ENCODE data around the gene KIF17.
"Not testable (repeated sequence)": the region's sequence is repeated elsewhere in the genome, so short reads cannot be mapped to it uniquely, and the experiment has no call there.

KIF17 gene

DNA sequence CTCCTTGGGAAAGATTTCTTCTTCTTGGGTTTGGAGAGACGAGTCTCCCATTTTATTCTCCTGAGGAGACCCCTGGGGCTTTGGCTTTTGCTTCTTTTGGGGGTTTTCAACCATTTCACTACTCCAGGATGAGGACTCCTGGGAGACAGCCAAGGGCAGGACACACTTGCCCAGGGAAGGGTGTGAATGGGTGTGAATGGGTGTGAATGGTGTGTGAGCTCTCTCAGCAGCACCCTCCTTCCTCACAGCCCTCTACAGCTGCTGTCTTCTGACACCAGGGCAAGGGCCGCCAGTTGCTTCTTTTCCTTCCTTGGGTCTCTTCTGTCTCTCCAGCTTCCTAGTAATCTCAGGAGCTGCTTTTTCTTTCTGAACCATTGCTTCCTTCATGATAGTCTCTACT, 24.2 kb downstream of the KIF17 start:
- no peak for DNase-seq (ENCODE audit: low read depth in 1 of 2, low spot score in 1 of 2)

DNA sequence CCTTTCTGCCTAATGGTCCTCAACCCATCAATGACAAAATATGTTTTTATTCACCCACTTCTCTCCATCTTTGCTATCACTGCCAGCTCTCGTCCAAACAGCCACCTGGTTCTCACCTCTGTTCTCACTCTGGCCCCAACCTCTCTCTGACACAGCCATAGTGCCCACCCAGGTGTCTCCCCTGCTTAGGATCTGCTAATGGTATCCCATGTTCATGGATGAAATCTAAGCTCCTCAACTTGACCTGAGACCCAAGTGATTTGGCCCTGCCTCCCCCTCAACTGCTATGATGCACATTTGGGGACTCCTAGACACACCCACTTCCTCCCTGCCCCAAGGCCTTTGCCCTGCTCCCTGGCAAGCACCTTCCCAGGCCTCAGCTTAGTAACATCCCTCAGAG, 25.9 kb downstream of the KIF17 start:
- no peak for DNase-seq (ENCODE audit: low read depth in 1 of 2, low spot score in 1 of 2)

DNA sequence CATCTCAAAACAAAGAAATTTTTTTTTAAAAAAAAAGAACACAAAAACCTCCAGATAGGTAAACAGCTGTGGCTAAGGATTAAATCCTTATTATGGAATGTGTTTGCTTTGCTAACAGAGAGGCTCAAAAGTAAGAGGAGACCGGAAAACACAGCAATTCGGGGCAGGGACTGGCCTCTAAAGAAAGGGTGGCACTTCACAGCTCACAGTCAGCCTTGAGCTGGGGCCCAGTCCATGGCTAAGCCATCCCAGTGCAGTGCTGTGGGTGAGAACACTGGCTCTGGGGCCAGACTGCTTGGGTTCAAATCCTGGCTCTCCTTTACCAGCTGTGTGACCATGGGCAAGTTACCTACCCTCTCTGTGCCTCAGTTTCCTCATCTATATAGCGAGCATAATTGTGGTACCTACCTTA, 28.2 kb downstream of the KIF17 start:
- no peak for DNase-seq (ENCODE audit: low read depth in 1 of 2, low spot score in 1 of 2)

DNA sequence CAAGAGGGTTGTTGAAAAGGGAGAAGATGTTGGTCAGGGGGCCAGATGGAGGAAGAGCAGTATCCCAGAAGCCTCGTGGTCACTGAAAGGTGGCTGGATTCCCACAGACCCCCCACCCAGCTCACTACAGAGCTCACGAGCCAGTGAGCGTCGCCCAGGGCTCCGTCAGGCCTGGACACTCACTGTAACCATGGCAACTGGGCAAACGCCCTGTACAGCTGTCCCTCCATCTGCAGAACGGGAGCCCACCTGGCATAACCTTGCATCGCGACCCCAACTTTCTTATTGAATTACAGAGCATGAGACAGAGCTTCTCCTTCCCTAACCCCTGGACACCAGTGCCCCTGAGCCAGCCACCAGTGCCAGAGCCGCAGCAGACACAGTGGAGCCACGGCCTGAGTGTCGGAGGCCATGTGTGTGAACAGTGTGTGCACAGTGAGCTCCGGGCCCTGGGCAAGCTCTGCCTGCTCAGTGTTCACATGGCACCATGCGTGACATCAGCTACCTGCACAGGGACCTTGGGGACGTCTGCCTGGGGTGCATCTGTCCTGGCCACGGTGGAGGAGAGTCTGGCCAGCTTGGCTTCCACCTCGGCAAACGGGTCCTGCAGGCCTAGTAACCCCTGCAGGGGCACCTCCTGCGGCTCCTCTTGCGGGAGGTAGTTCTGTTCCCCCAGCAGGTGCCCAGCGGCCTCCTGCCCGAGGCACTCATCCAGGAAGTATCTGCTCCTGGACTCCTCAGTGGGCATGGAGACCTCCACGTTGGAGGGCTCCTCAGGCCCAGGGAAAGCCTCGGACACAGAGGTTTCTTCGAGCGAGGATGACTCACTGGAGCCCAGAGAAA, 30.7 kb downstream of the KIF17 start:
- no peak for DNase-seq (ENCODE audit: low read depth in 1 of 2, low spot score in 1 of 2)

DNA sequence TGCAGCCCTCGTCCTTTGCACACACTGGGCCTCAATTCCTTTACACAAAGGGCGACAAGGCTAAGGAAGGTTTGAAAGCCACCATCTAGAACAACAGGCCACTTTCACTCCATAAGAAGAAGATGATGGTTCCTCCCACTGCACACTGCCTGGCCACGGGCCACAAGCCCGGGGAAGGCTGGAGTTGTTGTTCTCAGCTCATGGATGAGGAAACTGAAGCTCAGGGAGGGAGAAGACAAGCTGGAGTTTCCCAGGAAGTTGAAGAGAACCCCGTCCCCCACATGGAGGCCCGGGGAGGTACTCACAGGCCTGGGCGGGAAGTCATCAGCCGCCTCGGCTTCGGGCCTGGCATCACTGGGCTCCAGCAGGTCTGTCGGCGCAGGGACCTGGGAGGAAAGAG, 32.1 kb downstream of the KIF17 start:
- no peak for DNase-seq (ENCODE audit: low read depth in 1 of 2, low spot score in 1 of 2)

DNA sequence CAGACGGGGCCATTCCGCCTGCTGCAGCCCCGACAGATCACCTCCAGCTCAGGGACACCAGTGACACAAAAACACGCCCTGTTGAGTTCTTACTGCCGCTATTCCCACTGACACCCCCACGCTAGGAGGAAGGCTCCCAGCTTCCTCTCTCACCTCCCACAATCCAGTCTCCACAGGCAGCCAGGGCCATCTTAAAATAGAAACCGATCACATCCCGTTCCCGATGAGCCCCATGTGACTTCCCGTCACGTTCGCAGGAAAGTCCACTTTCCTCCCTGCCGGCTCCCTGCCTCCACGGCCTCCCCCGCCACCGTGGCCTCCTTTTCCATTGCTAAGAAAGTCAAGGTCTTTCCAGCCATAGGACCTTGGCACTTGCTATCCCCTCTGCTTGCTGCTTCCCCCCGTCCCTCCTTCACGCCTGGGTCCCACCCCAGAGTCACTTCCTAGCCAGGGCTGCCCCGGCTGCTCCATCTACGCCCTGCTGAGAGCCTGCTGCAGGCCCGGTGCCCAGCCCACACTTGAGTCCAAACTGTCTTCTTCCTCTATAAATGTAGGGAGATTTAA, 32.6 kb downstream of the KIF17 start:
- no peak for DNase-seq (ENCODE audit: low read depth in 1 of 2, low spot score in 1 of 2)

DNA sequence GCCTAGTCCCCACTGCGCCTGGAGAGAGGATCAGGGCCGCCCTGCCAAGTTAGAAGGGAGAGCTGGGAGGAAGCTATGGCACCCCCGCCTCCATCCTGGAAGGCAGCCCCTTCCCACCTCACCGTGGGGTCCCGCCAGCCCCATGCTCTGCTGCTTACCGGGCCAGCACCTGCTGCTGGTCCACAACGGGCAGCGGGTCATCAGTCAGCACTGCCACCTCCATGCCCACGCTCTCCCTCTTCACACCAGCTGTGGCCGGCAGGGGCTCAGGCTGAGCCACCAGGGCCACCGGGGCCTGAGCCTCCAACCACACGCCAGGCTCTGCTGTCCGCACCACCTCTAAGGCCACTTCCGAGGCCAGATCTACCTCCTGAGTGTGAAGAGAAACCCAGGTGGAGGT, 33.2 kb downstream of the KIF17 start:
- no peak for DNase-seq (ENCODE audit: low read depth in 1 of 2, low spot score in 1 of 2)

DNA sequence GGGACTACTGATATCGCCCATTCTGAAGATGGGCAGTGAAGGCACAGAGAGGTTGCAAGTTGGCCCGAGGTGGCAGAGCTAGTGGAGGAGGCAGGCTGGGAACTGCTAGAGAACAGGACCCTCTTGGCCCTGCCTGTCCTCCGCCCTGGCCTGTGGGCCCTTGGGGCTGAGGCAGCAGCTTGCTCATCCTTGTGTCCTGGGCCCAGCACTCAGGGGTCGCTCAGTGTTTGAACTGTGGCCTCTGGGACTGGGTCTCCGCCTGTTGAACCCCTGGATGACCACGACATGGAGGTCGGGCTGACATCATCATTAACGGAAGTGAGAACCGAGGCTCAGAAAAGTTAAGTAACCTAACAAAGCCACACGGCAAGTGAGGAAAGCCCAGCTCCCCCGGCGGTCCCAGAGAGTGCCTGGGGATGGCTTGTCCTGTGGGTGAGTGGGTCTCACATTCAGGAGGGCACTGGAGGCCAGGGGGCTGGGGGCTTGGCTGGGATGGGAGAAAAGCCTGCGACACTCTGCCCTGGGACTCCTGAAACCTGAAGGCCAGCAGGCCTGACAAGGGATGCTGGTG, 33.7 kb downstream of the KIF17 start:
- no peak for DNase-seq (ENCODE audit: low read depth in 1 of 2, low spot score in 1 of 2)

DNA sequence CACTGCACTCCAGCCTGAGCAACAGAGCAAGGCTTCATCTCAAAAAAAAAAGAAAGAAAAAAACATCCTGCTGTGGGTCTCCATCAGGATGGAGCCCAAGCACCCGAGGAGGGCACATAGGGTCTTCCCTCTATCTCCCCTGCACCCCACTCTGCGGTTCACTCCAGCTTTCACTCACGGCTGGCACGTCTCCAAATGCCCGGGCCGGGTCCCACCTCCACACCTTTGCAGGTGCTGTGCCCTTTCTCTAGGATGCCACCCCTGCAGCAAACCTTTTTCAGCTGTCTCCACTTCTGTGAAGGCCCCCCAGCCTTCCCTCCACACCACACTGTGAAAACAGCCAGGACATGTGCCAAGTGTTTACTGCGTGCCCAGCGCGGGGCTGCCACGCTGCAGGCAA, 34.2 kb downstream of the KIF17 start:
- DNase-seq (ENCODE audit: low read depth in 1 of 2, low spot score in 1 of 2) = no peak

DNA sequence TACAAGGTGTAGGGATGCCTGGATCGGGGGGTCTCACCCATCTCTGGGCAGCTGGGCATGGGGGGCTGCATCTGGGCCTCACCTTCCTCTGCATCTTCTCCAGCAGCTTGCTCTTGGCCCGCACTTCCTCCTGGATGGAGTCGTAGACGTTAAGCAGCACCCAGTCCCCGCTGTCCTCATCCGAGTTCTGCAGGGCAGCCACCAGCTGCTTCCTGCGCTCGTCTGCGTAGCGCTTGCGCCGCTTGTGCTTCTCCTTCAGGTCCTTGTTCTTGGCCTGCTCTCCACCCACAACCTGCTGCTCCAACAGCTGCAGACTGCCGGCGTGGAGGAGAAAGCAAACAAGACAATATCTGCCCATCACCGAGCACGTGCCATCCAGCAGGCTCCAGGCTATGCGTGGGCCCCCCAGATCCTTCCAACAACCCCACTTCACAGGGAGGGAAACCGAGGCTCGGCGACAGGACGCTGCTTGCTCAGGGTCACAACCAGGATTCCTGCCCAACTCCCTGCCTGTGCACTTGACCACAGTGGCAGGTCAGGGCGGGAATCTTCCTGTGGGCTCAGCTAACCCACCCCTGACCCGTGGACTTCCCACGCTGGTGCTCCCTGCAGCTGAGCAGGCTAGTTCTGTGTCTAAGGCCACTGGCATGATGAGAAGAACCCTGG, 35.1 kb downstream of the KIF17 start:
- no peak for DNase-seq (ENCODE audit: low read depth in 1 of 2, low spot score in 1 of 2)

DNA sequence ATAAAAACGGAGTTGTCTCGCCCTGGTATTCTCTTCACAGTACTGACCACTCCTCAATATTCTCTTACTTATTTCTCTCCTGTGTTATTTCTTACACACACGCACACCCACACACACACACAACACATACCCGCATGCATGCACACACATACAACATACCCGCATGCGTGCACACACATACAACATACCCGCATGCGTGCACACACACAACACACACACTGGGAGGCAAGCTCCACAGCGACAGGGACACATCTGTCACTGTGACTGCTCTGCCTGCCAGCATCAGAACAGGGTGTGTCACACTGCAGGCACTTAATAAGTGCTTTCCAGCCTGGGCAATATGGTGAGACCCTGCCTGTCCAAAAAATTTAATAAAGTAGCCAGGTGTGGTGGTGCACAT, 35.8 kb downstream of the KIF17 start:
- DNase-seq (ENCODE audit: low read depth in 1 of 2, low spot score in 1 of 2) = no peak

DNA sequence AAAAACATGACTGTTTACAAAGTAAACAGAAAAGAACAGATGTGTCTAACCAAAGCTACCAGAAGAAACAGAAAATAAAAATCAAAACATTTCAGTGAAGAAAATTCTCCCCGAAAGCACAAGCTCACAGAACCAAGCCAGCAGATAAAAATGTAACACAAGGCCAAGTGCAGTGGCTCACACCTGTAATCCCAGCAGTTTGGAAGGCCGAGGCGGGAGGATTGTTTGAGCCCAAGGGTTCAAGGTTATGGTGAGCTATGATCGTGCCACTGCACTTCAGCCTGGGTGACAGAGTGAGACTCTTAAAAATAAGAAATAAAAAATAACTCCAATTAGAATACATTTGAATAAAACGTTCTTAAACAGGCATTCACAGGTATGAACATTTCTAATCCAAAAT, 37.5 kb downstream of the KIF17 start:
- DNase-seq (ENCODE audit: low read depth in 1 of 2, low spot score in 1 of 2) = no peak

DNA sequence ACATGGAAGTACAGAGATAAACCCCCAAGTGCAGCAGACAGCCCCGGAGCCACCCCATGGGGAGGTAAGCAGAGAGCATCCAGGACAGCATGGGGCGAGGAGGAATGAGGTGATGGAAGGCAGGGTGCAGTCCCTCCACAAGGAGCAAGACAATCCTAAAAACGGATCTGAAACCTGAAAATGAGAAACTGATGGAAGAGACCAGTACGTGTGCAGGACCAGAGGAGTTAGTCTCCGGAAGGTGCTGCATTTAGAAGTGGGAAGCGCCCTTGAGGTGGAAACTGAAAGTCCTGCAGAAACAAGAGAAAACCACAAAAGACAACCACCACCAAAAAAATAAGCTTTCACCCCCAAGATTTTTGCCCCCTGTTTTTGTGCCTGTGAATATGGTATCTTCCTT, 39.2 kb downstream of the KIF17 start:
- DNase-seq (ENCODE audit: low read depth in 1 of 2, low spot score in 1 of 2) = no peak

DNA sequence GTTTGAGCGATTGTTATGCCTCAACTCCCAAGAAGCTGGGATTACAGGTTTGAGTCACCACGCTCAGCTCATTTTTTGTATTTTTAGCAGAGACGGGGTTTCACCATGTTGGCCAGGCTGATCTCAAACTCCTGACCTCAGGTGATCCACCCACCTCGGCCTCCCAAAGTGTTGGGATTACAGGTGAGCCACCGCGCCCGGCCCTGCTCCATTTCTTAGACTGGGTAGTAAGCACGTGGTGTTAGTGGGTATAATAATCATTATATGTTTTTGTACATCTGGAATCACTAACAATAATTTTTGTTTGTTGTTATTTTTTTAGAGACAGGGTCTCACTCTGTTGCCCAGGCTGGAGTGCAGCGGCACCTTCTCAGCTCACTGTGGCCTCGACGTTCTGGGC, 44.2 kb downstream of the KIF17 start:
- DNase-seq (ENCODE audit: low read depth in 1 of 2, low spot score in 1 of 2) = not testable (repeated sequence)

DNA sequence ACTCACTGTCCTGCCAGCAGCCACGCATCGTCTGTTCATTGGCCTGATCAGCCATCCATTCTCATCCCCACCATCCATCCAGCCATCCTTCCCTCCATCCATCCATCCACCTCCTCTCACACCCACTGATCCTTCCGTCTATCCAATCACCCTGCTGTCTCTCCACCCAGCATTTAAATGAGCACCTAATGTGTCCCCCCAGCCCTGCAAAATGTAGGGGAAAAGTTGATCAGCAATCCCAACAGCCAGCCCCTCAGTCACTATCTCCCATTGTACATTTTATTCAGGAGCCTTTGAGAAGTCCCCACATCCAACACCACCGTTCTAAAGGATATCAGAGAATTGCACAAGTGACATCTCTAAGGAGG, 45.6 kb downstream of the KIF17 start:
- DNase-seq (ENCODE audit: low read depth in 1 of 2, low spot score in 1 of 2) = no peak

DNA sequence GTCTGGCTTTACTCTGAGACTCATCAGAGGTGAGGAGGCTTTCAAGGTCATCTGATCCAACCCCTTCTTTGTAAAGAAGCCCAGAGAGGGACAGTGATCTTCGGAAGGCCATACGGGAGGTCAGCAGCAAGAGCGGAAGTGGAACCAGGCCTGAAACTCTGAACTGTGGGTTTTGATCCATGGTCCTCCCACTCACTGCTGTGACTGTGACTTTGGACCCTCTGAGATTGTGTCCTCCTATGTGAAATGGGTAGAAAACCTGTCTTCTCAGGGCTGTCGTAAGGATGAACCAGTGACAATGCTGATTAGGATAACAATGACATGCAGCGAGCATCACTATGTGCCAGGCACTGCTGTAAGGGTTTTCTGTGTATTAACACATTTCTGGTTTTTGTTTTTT, 46.9 kb downstream of the KIF17 start:
- DNase-seq (ENCODE audit: low read depth in 1 of 2, low spot score in 1 of 2) = no peak

DNA sequence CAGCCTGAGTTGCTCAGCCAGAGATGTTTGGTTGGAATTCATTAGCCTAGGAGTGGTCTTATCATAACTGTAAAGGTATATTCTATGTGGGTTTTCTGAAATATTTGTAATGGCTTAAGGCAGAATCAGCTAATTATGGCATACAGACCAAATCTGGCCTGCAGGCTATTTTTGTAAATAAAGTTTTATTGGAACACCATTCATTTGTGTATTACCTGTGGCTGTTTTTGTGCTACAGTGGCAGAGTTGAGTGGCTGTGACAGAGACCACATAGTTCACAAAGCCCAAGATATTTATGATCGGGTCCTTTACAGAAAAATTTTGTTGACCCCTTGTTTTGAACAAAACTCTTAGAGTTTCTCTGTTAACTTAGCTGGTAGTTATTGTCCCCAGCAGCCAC, 49.2 kb downstream of the KIF17 start:
- no peak for DNase-seq (ENCODE audit: low read depth in 1 of 2, low spot score in 1 of 2)

DNA sequence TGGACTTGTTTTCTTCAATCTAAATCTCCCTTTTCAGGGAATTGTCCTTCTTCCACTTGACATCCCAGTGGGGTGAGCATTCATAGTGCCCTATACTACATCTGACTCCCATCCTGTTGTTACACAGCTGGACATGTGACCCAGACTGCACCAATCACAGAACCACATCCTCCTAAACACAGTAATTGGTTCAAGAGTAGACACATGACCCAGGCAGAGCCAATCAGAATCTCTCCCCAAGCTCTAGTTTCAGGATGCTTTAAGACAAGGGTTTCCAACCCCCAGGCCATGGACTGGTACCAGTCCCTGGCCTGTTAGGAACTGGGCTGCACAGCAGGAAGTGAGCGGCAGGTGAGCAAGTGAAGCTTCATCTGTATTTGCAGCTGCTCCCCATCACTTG, 51.0 kb downstream of the KIF17 start:
- DNase-seq (ENCODE audit: low read depth in 1 of 2, low spot score in 1 of 2) = no peak

DNA sequence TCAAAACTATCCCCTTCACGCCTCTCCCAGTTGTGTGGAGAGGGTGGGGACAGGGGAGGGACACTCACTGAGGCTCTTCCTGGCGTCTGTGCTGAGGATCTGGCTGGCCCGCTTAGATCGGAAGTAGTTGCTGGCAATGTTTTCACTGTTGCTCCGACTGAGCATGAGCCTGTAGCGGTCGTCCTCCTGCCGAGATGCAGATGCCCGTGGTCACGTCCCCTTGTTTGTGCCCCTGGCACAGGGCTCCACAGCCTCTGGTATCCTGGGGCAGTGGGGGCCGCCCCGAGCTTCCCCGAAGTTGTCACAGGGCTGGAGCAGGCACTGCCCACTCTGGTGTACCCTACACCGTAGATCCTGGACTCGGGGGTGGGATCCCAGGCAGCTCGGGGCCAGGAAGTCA, 51.7 kb downstream of the KIF17 start:
- no peak for DNase-seq (ENCODE audit: low read depth in 1 of 2, low spot score in 1 of 2)

DNA sequence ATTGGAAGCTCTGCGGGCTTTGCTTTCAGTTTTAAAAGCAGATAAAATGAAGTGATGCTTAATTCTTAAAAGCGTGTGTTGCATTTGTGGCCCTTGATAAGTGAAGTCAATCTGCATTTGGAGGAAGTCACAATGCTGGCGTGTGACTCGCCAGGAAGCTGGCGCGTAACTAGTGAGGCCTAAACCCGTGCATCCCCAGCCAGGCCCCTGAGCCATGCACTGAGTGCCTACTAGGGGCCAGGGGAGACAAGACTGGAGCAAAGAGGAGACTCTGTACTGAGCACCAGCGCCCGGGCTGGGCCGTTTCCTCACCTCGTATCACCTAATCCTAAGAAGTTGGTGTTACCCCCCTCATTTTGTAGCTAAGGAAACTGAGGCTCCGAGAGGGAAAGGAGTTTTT, 52.1 kb downstream of the KIF17 start:
- no peak for DNase-seq (ENCODE audit: low read depth in 1 of 2, low spot score in 1 of 2)

DNA sequence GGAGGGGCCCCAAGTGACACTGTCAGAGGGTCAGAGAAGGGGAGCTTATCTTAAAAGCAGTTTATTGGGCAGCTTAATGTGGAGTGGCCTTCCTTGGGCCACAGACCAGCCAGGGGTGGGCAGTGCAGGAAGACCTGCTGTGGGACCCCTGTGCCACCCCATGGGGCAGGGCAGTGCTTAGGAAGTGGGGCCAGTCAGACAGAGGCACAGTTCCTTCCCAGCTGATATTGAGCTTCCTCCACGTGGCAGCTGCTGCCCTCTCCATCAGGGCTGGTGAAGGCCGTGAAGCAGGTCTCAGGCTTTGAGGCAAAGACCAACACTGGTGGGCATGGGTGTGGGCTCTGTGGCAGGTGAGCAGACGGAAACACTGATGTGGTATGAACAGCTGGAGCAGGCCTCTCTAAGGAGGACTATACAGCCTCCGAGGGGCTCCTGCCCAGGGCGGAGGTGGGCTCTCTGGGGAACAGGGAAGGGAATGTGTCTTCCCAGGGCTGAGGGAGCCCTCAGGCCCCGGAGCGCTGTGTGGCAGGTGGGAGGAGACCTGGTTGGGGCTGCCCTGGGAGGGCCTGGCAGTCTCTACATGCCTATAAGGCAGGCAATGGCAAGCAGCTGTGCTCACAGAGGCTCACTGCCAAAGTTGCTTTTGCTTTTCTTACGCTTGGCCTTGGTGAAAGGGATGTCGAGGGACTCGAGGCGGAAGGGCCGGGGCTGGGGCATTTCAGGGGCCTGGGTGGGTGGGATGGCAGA, 53.7 kb downstream of the KIF17 start:
- no peak for DNase-seq (ENCODE audit: low read depth in 1 of 2, low spot score in 1 of 2)

DNA sequence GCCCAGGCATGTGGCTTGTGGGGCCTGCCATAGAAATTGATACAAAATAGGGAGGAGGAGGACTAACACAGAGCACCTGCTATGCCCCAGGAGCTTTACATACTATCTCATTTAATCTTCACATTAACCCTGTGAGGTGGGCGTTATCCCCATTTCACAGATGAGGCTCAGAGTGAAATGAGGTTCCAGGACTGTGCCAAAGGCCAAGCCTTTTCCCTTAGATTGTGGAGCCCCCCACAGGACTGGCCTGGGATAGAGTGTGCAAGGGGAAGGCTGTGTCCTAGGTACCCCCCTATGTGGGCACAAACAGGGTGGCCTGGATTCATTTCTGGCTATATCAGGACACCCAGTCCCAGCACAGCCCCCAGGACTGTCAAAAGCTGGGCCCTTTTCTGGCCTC, 54.4 kb downstream of the KIF17 start:
- DNase-seq (ENCODE audit: low read depth in 1 of 2, low spot score in 1 of 2) = no peak
